GM18498 (cell line): ENCODE measurements around the gene PXK.
"Not testable (repeated sequence)": the region's sequence is repeated elsewhere in the genome, so short reads cannot be mapped to it uniquely, and the experiment has no call there.

ENCODE experiments used
- ATAC-seq: cut with Tn5 transposase; IDR thresholded peaks from one replicate; pipeline ENCODE4 v1.9.1; 2021; ENCODE audit warnings: mild to moderate bottlenecking, moderate library complexity; ENCODE audit not compliant: unreplicated experiment

PXK gene

DNA sequence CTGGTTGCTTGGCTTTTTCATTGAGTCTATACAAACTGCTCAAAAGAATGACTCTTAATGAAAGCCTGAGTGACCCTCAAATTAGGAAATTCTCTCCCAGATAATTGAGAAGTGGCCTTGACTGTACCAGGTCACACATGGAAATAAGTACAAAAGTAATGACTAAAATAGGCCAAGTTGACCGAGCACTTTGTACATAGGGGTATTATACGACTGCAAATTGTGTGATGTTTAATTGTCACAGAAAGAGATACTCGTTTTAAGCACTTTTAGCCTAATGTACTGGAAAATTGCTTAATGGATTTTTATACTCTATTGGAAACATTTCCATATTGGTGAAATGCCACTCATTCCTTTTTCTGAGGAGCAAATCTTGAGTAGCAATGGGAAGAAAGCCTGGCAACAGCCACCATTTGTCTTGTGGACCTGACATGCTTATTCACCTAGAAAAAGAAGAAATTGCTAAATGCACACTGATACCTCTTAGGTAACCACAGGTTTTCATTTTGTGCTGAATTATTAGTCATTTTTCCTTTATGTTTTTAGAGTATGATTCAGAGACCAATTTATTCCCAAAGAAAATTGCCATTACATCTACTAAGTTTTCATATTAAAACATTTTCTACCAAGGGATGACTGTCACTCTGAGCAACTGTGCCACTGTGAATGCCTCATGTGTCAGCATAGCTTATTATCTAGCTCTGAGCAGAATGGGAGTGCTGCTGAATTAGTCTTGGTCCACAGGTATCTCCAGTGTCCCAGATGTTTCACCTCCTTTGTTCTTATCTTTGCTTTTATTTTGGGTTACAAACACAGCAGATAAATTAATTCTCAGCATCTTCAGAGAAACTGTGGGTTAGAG is 8.9 kb upstream of the PXK start:
- no peak for ATAC-seq

- no peak for ATAC-seq
These were observed 8.0 kb upstream of the PXK start for GRCh38 chr3:58324391-58325390.

DNA sequence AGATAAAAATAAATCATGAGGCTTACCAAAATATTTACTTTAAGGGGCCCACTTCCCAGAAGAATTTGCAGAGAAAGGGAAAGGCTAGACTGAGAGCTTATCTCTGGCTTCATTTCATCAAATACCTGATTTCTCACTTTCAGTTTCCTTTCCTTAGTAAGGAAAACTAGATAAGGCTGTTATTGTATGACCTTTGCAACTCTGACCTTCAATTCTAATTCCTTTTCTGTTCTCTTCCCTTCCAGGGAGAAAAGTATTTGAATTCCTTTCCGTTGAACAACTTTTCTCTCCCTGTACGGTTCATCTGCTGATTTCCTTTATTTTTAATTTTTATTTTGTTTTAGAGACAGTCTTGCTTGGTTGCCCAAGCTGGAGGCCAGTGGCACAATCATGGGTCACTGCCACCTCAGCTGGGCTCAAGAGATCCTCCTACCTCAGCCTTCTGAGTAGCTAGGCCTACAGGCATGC is 7.1 kb upstream of the PXK start:
- ATAC-seq: no peak

- ATAC-seq: no peak
These were observed 6.3 kb upstream of the PXK start for GRCh38 chr3:58326267-58326900.

DNA sequence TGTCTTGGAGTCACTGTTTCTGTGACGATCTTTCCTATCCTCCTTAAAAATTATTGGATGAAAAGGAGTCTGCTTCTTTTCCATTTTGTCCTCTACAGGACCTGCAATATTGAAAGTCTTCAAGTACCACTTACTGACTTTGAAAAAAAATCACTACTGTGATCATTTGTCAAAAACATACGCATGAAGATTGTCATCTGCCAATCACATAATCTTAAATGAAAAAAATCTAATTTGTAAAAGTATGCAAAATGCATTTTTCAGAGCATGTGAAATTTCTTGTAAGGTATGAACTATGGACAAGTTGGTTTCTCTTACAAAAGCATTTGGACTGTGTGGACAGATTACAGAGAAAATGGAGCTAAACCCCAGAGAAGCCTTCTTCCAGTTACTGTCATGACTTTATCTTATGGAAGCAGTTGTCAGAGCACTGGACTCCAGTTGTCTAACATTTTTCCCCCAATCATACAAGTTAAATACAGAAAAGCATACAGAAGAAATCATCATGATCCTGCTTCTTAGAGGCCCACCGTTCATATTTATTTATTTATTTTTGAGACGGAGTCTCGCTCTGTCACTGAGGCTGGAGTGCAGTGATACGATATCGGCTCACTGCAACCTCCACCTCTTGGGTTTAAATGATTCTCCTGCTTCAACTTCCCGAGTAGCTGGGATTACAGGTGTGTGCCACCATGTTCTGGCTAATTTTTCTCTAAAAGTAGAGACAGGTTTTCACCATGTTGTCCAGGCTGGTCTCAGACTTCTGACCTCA is 3.4 kb upstream of the PXK start:
- ATAC-seq: no peak

DNA sequence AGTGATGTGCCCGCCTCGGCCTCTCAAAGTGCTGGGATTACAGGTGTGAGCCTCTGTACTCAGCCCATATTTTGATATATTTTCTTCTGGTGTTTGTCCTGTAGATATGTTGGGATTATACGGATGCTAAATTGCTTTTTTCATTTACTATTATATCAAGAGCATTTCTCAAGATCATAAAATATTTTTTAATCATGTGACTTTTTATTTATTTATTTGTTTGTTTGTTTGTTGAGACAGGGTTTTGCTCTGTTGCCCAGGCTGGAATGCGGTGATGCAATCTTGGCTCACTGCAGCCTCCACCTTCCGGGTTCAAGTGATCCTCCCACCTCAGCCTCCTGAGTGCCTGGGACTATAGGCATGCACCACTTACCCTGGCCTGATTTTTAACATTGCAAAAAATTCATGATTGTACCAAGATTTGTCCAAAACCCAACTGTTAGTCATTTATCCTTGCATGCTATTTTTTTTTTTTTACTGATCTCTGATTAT is 2.7 kb upstream of the PXK start:
- no peak for ATAC-seq

- ATAC-seq: no peak
These were observed 1.0 kb upstream of the PXK start for GRCh38 chr3:58331593-58332152.

GRCh38 chr3:58333206-58334012 is 717 bp downstream of the PXK start:
- peak; percentile 41 for ATAC-seq

DNA sequence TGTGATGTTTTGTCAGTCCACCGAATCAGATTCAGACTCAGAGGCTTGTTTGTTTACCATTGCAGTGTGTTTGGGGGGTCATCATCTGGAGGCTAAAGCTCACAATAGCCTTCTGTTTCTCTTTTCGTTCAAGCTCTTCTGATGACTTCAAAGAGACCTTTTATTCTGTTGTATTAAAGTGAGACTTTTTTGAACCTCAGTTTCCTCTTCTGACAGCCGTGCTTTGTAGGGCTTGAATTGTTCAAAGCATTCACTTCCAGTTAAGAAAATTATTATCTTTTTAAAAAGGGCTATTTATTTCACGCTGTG is 1.3 kb downstream of the PXK start:
- ATAC-seq: no peak

- ATAC-seq: no peak
These were observed 1.8 kb downstream of the PXK start for GRCh38 chr3:58334506-58334884.

DNA sequence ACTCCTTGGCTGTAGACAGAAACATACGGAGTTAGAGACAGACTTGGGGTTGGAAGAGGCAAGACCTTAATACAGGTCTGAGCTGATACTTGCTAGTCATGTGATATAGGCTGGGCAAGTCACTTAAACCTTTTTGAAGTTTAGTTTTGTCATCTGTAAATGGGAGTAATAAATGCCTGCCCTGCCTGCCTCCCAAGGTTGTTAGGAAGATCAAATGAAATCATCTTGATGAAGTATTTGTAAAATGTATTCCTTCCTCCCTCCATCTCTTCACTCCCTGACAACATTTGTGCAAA is 2.9 kb downstream of the PXK start:
- ATAC-seq: no peak

DNA sequence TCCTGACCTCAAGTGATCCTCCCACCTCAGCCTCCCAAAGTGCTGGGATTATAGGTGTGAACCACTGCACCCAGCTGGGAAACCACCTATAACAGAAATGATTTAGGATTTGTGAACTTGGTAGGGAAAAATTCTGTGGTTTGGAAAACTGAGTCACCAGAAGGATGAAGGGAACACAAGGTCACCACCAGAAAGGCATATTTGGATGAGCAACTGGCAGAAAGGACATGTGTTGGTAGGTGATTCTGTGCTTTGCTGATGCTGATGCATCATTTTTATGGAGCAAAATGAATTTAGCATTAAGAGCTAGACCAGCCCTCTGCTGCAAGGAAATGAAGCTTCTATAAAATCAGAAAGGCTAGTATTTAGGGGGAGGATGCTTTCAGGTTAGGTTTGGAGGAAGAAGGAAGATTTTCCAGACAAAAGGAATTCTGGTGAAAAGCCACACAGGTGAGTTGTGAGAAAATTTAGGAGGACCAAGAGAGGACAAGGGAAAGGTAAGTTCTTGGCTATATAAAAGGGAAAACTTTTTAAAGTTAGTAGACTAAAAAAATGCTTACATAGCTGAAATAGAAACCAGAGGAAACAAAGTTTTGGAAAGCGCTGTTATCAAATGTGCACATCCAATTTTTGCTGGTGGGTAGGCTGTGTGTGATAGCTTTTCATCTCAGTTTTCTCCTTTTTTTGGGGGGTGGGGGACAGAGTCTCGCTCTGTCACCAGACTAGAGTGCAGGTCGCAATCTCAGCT is 3.6 kb downstream of the PXK start:
- no peak for ATAC-seq

- no peak for ATAC-seq
These were observed 4.5 kb downstream of the PXK start for GRCh38 chr3:58337190-58337589.

GRCh38 chr3:58339146-58339545 is 6.5 kb downstream of the PXK start:
- not testable (repeated sequence) for ATAC-seq

DNA sequence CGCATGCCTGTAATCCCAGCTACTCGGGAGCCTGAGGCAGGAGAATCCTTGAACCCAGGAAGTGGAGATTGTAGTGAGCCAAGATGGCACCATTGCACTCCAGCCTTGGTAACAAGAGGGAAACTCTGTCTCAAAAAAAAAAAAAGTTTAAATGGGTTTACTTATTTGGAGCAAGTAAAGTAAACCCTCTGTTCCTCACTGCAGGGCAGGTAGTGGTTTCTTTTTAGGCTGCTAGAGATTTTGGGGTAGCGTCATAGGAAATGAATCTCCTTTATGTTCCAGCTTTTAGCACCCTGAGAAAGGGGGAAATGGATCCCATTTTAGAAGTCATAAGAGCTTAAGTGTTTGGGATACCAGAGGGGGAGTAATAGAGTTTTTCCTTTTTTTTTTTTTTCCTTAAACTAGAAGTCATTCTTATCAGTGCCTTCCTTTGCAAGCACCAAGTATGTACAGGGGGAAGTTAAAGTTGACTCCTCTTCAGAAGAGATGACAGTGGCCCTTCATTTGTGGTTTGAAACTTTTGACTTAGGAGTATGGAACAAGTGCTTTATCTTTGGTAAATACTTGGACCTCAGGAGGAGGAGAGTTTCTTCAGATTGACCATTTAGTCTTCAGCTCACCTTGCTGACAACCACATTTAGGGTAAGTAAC is 8.0 kb downstream of the PXK start:
- no peak for ATAC-seq

- ATAC-seq: no peak
These were observed 8.7 kb downstream of the PXK start for GRCh38 chr3:58341376-58341775.

- ATAC-seq: no peak
These were observed 10.0 kb downstream of the PXK start for GRCh38 chr3:58342676-58343075.

- no peak for ATAC-seq
These were observed 12.8 kb downstream of the PXK start for GRCh38 chr3:58345457-58345856.
